Astrocyte of the cerebellum (primary cell): ENCODE results near the gene RNASET2.

Experiments
- DNase-seq: peaks from one replicate; pipeline ENCODE4 v3.0.0-alpha.2; 2011; ENCODE audit warnings: low read depth
- H3K4me3 ChIP-seq: 2 replicates; pipeline ENCODE4 v1.5.1; 2011; ENCODE audit warnings: mild to moderate bottlenecking, low read depth, low read length, moderate library complexity
- in situ Hi-C: cut with HindIII; loops from 2 replicates; pipeline ENCODE4 v1.10.0; 2017; ENCODE audit warnings: low sequenced_read_pairs
- TF ChIP-seq, protein P1 (sequence below): IDR thresholded peaks from 2 replicates; pipeline ENCODE4 v1.5.1; 2012; ENCODE audit warnings: low read length, low read depth, moderate library complexity, mild to moderate bottlenecking; ENCODE audit errors: missing control alignments

RNASET2 gene

GRCh38 chr6:166942393-166943168, 13.8 kb downstream of the RNASET2 start:
- H3K4me3 ChIP-seq, result no peak overlapping the region
- in situ Hi-C loops, result no loop called here
- TF ChIP-seq, protein P1, sequence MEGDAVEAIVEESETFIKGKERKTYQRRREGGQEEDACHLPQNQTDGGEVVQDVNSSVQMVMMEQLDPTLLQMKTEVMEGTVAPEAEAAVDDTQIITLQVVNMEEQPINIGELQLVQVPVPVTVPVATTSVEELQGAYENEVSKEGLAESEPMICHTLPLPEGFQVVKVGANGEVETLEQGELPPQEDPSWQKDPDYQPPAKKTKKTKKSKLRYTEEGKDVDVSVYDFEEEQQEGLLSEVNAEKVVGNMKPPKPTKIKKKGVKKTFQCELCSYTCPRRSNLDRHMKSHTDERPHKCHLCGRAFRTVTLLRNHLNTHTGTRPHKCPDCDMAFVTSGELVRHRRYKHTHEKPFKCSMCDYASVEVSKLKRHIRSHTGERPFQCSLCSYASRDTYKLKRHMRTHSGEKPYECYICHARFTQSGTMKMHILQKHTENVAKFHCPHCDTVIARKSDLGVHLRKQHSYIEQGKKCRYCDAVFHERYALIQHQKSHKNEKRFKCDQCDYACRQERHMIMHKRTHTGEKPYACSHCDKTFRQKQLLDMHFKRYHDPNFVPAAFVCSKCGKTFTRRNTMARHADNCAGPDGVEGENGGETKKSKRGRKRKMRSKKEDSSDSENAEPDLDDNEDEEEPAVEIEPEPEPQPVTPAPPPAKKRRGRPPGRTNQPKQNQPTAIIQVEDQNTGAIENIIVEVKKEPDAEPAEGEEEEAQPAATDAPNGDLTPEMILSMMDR, result no peak
- no peak for DNase-seq

DNA sequence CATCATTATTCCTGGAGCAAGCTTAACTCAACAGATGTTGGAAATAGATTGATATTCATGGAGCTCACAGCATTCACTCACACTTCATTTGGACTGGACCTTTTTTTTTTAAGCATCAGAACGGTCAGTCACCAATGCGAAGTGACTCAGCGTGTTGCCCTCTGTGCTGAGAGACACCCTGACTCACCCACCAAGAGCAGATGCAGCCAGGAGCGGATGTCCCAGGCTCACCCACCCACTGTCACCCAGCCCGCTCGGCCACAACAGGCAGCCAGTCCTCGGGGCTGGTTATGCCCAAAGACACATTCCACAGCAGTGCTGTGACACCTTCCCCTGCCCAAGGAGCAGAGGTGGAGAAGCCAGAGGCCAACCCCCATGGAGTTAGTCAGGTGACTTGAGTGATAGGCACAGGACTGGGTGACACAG, 15.7 kb downstream of the RNASET2 start:
- TF ChIP-seq, protein P1, result no peak
- in situ Hi-C loops, result no loop called here
- no peak overlapping the region for H3K4me3 ChIP-seq
- no peak for DNase-seq

DNA sequence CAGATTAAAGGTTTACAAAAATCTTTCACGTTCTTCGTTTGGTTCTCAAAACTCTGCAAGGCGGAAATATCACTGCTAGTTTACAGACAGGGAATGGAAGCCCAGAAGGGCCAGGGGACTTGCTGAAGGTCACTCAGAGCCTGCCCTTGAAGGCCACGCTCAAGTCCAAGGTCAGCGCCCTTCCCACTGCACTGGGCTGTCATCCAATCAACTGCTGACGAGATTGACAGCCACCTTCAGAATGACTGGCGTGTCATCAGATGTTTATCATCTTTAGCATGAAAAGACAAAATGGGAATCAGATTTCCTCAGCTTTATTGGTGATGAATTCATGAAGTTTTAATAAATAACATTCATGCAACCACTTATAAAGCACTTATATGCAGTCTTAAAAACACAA, 16.5 kb downstream of the RNASET2 start:
- DNase-seq, result no peak
- no peak overlapping the region for H3K4me3 ChIP-seq
- in situ Hi-C loops, result no loop called here
- TF ChIP-seq, protein P1, result no peak

DNA sequence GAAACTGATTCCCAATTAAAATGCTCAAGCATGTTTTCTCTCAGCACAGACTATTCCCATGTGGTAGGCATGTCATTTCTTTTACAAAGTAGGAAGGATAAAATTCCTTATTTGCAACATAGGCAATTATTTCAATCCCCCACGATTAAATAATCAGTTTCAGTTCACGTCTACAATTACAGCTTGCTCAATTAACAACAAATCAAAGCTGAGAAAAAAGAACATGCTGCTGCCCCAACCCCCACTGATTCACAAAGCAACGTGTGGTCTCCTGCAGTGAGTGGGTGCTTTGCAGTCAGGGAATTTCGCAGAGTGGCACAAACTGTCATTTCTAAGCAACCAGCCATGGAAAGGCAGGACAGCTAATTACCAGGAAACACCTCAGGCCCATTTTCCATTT, 17.0 kb downstream of the RNASET2 start:
- in situ Hi-C loops, result no loop called here
- H3K4me3 ChIP-seq, result no peak overlapping the region
- TF ChIP-seq, protein P1, result no peak
- DNase-seq, result no peak

DNA sequence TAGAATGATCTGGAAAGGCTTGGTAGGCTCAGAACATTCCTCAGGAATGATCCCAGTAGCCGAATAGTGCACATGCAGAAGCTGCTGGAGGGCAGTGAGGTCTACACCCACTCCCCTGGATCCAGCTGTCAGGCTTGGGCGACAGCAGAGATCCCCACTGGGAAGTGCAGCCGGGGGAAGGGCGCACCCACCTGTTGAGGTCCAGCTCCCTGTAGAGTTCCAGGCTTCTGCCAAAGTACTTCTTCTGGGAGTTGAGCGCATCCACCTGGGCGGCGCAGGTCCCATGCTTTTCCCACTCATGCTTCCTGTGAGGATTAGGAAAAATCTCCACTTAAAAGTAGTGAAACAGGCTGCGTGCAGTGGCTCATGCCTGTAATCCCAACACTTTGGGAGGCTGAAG, 17.6 kb downstream of the RNASET2 start:
- H3K4me3 ChIP-seq, result no peak overlapping the region
- in situ Hi-C loops, result no loop called here
- no peak for DNase-seq
- TF ChIP-seq, protein P1, result no peak

- in situ Hi-C loops, result no loop called here
- no peak for DNase-seq
- TF ChIP-seq, protein P1, result no peak
- H3K4me3 ChIP-seq, result no peak overlapping the region
Measured at GRCh38 chr6:166938150-166938549, 18.2 kb downstream of the RNASET2 start.
